WTC11 (cell line): ENCODE results near the gene CCDC8.

Source experiments
- CTCF ChIP-seq: fragments of 200-600 bp; IDR thresholded peaks from 2 replicates; pipeline ENCODE4 v1.8.0; 2022; ENCODE audit warnings: antibody characterized with exemption
- TEAD4 ChIP-seq: sonication (generic); formaldehyde crosslinking; IDR thresholded peaks from 2 replicates; pipeline ENCODE4 v1.8.0; 2022; ENCODE audit warnings: mild to moderate bottlenecking, missing genetic modification reagents

GRCh38 chr19:46453661-46454060, 40.3 kb upstream of the CCDC8 start:
- no peak for TF ChIP-seq TEAD4 (CRISPR knock-in tag)
- TF ChIP-seq CTCF, result no peak
